SU-DHL-6 (cell line): ENCODE data around the gene NAPB.

ENCODE experiments used
- H2AFZ ChIP-seq: fragments of 200-600 bp; sonication (generic); 2 replicates; pipeline ENCODE4 v1.6.1; 2014; ENCODE audit warnings: low read depth, mild to moderate bottlenecking, moderate library complexity, mixed read lengths, antibody characterized with exemption, low read length; ENCODE audit not compliant: severe bottlenecking
- H3F3A ChIP-seq: fragments of 200-600 bp; shearing (Covaris generic); 2 replicates; pipeline ENCODE4 v1.6.0; 2016; ENCODE audit warnings: antibody characterized with exemption, mild to moderate bottlenecking; ENCODE audit not compliant: insufficient read depth
- H3K27ac ChIP-seq: fragments of 200-600 bp; sonication (generic); 2 replicates; pipeline ENCODE4 v1.5.1; 2016; ENCODE audit warnings: low read depth, mild to moderate bottlenecking, low read length, moderate library complexity, mixed read lengths
- H3K27me3 ChIP-seq: fragments of 200-600 bp; sonication (generic), shearing (Covaris generic); 2 replicates; pipeline ENCODE4 v1.6.0; 2014; ENCODE audit warnings: mild to moderate bottlenecking, low read length
- H3K36me3 ChIP-seq: fragments of 200-600 bp; sonication (generic); 2 replicates; pipeline ENCODE4 v1.6.1; 2014; ENCODE audit warnings: mild to moderate bottlenecking, low read length, mixed read lengths
- H3K4me2 ChIP-seq: fragments of 300-600, 200-600 bp; shearing (Covaris generic), sonication (generic); 2 replicates; pipeline ENCODE4 v1.6.0; 2014; ENCODE audit warnings: low read length, low read depth, mild to moderate bottlenecking; ENCODE audit not compliant: poor library complexity, severe bottlenecking
- H3K4me3 ChIP-seq: fragments of 200-600 bp; sonication (generic); 2 replicates; pipeline ENCODE4 v1.5.1; 2014; ENCODE audit warnings: antibody characterized with exemption, low read length, mild to moderate bottlenecking, mixed read lengths; ENCODE audit not compliant: insufficient read depth, poor library complexity, severe bottlenecking
- H3K79me2 ChIP-seq: fragments of 200-600 bp; sonication (generic); 2 replicates; pipeline ENCODE4 v1.6.1; 2014; ENCODE audit warnings: mild to moderate bottlenecking, low read length, moderate library complexity; ENCODE audit not compliant: insufficient read depth
- H3K9ac ChIP-seq: fragments of 200-600 bp; sonication (generic); 2 replicates; pipeline ENCODE4 v1.7.0; 2014; ENCODE audit warnings: mild to moderate bottlenecking, low read length
- H3K9me2 ChIP-seq: fragments of 200-600 bp; sonication (generic); replicated peaks from 2 replicates; pipeline ENCODE4 v1.6.1; 2014; ENCODE audit warnings: low read length; ENCODE audit not compliant: insufficient read depth
- H3K9me3 ChIP-seq: fragments of 200-600 bp; sonication (generic); 2 replicates; pipeline ENCODE4 v1.6.1; 2014; ENCODE audit warnings: low read length, mixed read lengths; ENCODE audit not compliant: insufficient read depth
- H4K20me1 ChIP-seq: fragments of 200-600 bp; sonication (generic); 2 replicates; pipeline ENCODE4 v1.6.1; 2014; ENCODE audit warnings: low read depth, mild to moderate bottlenecking, antibody characterized with exemption, low read length, moderate library complexity, mixed read lengths
- CTCF ChIP-seq: fragments of 200-600 bp; sonication (generic); IDR thresholded peaks from one replicate; pipeline ENCODE4 v1.5.1; 2017; ENCODE audit warnings: antibody characterized with exemption, mild to moderate bottlenecking, low read length, moderate library complexity; ENCODE audit not compliant: insufficient read depth, poor library complexity, severe bottlenecking
- EZH2phosphoT487 ChIP-seq: fragments of 200-600 bp; sonication (generic), shearing (Covaris generic); conservative IDR thresholded peaks from 2 replicates; pipeline ENCODE4 v1.6.1; 2018; ENCODE audit warnings: mild to moderate bottlenecking, antibody characterized with exemption, low read length, moderate library complexity, mixed read lengths

NAPB gene

DNA sequence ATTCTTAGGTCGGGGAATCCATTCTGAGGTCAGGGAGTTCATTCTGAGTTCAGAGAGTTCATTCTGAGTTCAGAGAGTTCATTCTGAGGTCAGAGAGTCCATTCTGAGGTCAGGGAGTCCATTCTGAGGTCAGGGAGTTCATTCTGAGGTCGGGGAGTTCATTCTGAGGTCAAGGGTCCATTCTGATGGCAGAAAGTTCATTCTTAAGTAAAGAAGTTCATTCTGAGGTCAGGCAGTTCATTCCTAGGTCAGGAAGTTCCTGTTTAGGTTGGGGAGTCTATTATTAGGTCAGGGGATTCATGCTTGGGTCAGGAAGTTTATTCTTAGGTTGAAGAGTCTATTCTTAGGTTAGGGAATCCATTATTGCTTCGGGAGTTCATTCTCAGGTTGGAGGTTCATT is 87.2 kb downstream of the NAPB start:
- Histone ChIP-seq H3F3A (no peaks in the 10 kb centered on the region), H3K4me3 (no peak overlapping the region), H2AFZ (no peak overlapping the region), H3K27ac (no peak overlapping the region), H3K9ac (no peak overlapping the region), H3K27me3 (no peaks in the 10 kb centered on the region), H4K20me1 (no peaks in the 10 kb centered on the region), H3K79me2 (no peaks in the 10 kb centered on the region), H3K4me2 (no peak overlapping the region), H3K9me2 (no peaks in the 10 kb centered on the region), H3K36me3 (no peaks in the 10 kb centered on the region), H3K9me3 (no peaks in the 10 kb centered on the region)
- TF ChIP-seq CTCF = no peak
- TF ChIP-seq EZH2phosphoT487 = no peak

- Histone ChIP-seq H3K4me2 (no peak overlapping the region), H3K9me3 (no peaks in the 10 kb centered on the region), H3K9me2 (no peaks in the 10 kb centered on the region), H3K4me3 (no peak overlapping the region), H2AFZ (no peak overlapping the region), H3K27me3 (no peaks in the 10 kb centered on the region), H3K9ac (no peak overlapping the region), H3K79me2 (no peaks in the 10 kb centered on the region), H3F3A (no peaks in the 10 kb centered on the region), H3K27ac (no peak overlapping the region), H3K36me3 (no peaks in the 10 kb centered on the region), H4K20me1 (no peaks in the 10 kb centered on the region)
- no peak for TF ChIP-seq EZH2phosphoT487
- no peak for TF ChIP-seq CTCF
Observed at GRCh38 chr20:23332467-23332866, 88.8 kb downstream of the NAPB start.

GRCh38 chr20:23331450-23332350 is 89.6 kb downstream of the NAPB start:
- Histone ChIP-seq H3K4me2 (no peak overlapping the region), H4K20me1 (no peaks in the 10 kb centered on the region)

More at GRCh38 chr20:23331450-23332350, 89.6 kb downstream of the NAPB start:
- Histone ChIP-seq H3K79me2 (no peaks in the 10 kb centered on the region), H3K9me2 (no peaks in the 10 kb centered on the region), H3K27ac (no peak overlapping the region), H3K9ac (no peak overlapping the region), H3F3A (no peaks in the 10 kb centered on the region), H3K4me3 (no peak overlapping the region), H3K9me3 (no peaks in the 10 kb centered on the region), H3K27me3 (no peaks in the 10 kb centered on the region), H2AFZ (no peak overlapping the region), H3K36me3 (no peaks in the 10 kb centered on the region)
- no peak for TF ChIP-seq EZH2phosphoT487
- TF ChIP-seq CTCF = no peak
